Measurements from ENCODE around the gene TBCA.
A peak's percentile ranks its signal among the peaks of the same experiment; 100 is the strongest.

TBCA gene

GRCh38 chr5:77775790-77776553, at the start of gene TBCA:
TSS of gene TBCA (minus strand) at chr5:77776339. CDS start at chr5:77776257, 82 bp downstream.
- Mint-ChIP-seq H3K36me3 (ENCODE audit: low read depth) (peaks cover 19% of the 10 kb centered on the region), H3K27me3 (ENCODE audit: low read depth) (no peaks in the 10 kb centered on the region), H3K9me3 (no peaks in the 10 kb centered on the region), H3K4me3 (peak within 1 kb of the TSS; percentile 91), H3K27ac (peak within 1 kb of the TSS; percentile 94), H3K4me1 (ENCODE audit: low read depth) (peaks cover 53% of the 10 kb centered on the region)
- peak; percentile 93 for DNase-seq (ENCODE audit: low spot score)

- Mint-ChIP-seq H3K36me3 (ENCODE audit: low read depth) (no peaks in the 10 kb centered on the region), H3K27me3 (ENCODE audit: low read depth) (peaks cover 16% of the 10 kb centered on the region), H3K4me1 (ENCODE audit: low read depth) (no peaks in the 10 kb centered on the region), H3K4me3 (no peak overlapping the region), H3K27ac (no peak overlapping the region), H3K9me3 (no peaks in the 10 kb centered on the region)
- DNase-seq (ENCODE audit: low spot score): no peak
Measured at GRCh38 chr5:77824981-77825380, 48.8 kb upstream of the TBCA start.

GRCh38 chr5:77816686-77817085, 40.5 kb upstream of the TBCA start:
- DNase-seq (ENCODE audit: low spot score): no peak
- Mint-ChIP-seq H3K36me3 (ENCODE audit: low read depth) (no peaks in the 10 kb centered on the region), H3K27ac (no peak overlapping the region), H3K4me3 (no peak overlapping the region), H3K27me3 (ENCODE audit: low read depth) (peaks cover 2% of the 10 kb centered on the region), H3K9me3 (no peaks in the 10 kb centered on the region), H3K4me1 (ENCODE audit: low read depth) (no peaks in the 10 kb centered on the region)

- Mint-ChIP-seq H3K9me3 (peaks cover 5% of the 10 kb centered on the region), H3K4me1 (ENCODE audit: low read depth) (no peaks in the 10 kb centered on the region), H3K4me3 (no peak overlapping the region), H3K27me3 (ENCODE audit: low read depth) (no peaks in the 10 kb centered on the region), H3K36me3 (ENCODE audit: low read depth) (peaks cover 1% of the 10 kb centered on the region), H3K27ac (no peak overlapping the region)
- no peak for DNase-seq (ENCODE audit: low spot score)
Measured at GRCh38 chr5:77812926-77813589, 36.9 kb upstream of the TBCA start.

- Mint-ChIP-seq H3K36me3 (ENCODE audit: low read depth) (peaks cover 6% of the 10 kb centered on the region), H3K9me3 (peaks cover 14% of the 10 kb centered on the region), H3K27ac (peak overlapping the region; percentile 53), H3K4me3 (peak overlapping the region; percentile 71), H3K4me1 (ENCODE audit: low read depth) (peaks cover 5% of the 10 kb centered on the region), H3K27me3 (ENCODE audit: low read depth) (no peaks in the 10 kb centered on the region)
- no peak for DNase-seq (ENCODE audit: low spot score)
Measured at GRCh38 chr5:77806213-77806843, 30.2 kb upstream of the TBCA start.

GRCh38 chr5:77798456-77798855, 22.3 kb upstream of the TBCA start:
- Mint-ChIP-seq H3K4me1 (ENCODE audit: low read depth) (no peaks in the 10 kb centered on the region), H3K27me3 (ENCODE audit: low read depth) (peaks cover 36% of the 10 kb centered on the region), H3K27ac (no peak overlapping the region), H3K36me3 (ENCODE audit: low read depth) (peaks cover 6% of the 10 kb centered on the region), H3K9me3 (peaks cover 8% of the 10 kb centered on the region), H3K4me3 (no peak overlapping the region)
- no peak for DNase-seq (ENCODE audit: low spot score)

GRCh38 chr5:77797136-77797535, 21.0 kb upstream of the TBCA start:
- no peak overlapping the region for H3K4me3 Mint-ChIP-seq
- DNase-seq (ENCODE audit: low spot score): no peak
- no peaks in the 10 kb centered on the region for H3K4me1 Mint-ChIP-seq (ENCODE audit: low read depth)
- peaks cover 43% of the 10 kb centered on the region for H3K27me3 Mint-ChIP-seq (ENCODE audit: low read depth)
- peaks cover 8% of the 10 kb centered on the region for H3K9me3 Mint-ChIP-seq
- peaks cover 6% of the 10 kb centered on the region for H3K36me3 Mint-ChIP-seq (ENCODE audit: low read depth)
- no peak overlapping the region for H3K27ac Mint-ChIP-seq

GRCh38 chr5:77795846-77796245, 19.7 kb upstream of the TBCA start:
- Mint-ChIP-seq H3K9me3 (peaks cover 8% of the 10 kb centered on the region), H3K4me3 (no peak overlapping the region), H3K36me3 (ENCODE audit: low read depth) (peaks cover 4% of the 10 kb centered on the region), H3K27me3 (ENCODE audit: low read depth) (peaks cover 45% of the 10 kb centered on the region), H3K27ac (no peak overlapping the region), H3K4me1 (ENCODE audit: low read depth) (no peaks in the 10 kb centered on the region)
- DNase-seq (ENCODE audit: low spot score): no peak

GRCh38 chr5:77795268-77795667, 19.1 kb upstream of the TBCA start:
- peaks cover 4% of the 10 kb centered on the region for H3K36me3 Mint-ChIP-seq (ENCODE audit: low read depth)
- H3K9me3 Mint-ChIP-seq: peaks cover 8% of the 10 kb centered on the region
- H3K27me3 Mint-ChIP-seq (ENCODE audit: low read depth): peaks cover 43% of the 10 kb centered on the region
- H3K4me1 Mint-ChIP-seq (ENCODE audit: low read depth): no peaks in the 10 kb centered on the region
- H3K27ac Mint-ChIP-seq: no peak overlapping the region
- DNase-seq (ENCODE audit: low spot score): no peak
- no peak overlapping the region for H3K4me3 Mint-ChIP-seq

- Mint-ChIP-seq H3K4me3 (no peak overlapping the region), H3K36me3 (ENCODE audit: low read depth) (peaks cover 4% of the 10 kb centered on the region), H3K9me3 (peaks cover 8% of the 10 kb centered on the region), H3K27me3 (ENCODE audit: low read depth) (peaks cover 24% of the 10 kb centered on the region), H3K27ac (no peak overlapping the region), H3K4me1 (ENCODE audit: low read depth) (no peaks in the 10 kb centered on the region)
- no peak for DNase-seq (ENCODE audit: low spot score)
Measured at GRCh38 chr5:77791926-77792325, 15.8 kb upstream of the TBCA start.

GRCh38 chr5:77791356-77791755, 15.2 kb upstream of the TBCA start:
- Mint-ChIP-seq H3K36me3 (ENCODE audit: low read depth) (peaks cover 4% of the 10 kb centered on the region), H3K27me3 (ENCODE audit: low read depth) (peaks cover 22% of the 10 kb centered on the region), H3K4me1 (ENCODE audit: low read depth) (no peaks in the 10 kb centered on the region), H3K4me3 (no peak overlapping the region), H3K9me3 (peaks cover 8% of the 10 kb centered on the region), H3K27ac (no peak overlapping the region)
- DNase-seq (ENCODE audit: low spot score): no peak

- Mint-ChIP-seq H3K27me3 (ENCODE audit: low read depth) (peaks cover 2% of the 10 kb centered on the region), H3K9me3 (no peaks in the 10 kb centered on the region), H3K4me1 (ENCODE audit: low read depth) (no peaks in the 10 kb centered on the region), H3K4me3 (no peak overlapping the region), H3K36me3 (ENCODE audit: low read depth) (no peaks in the 10 kb centered on the region), H3K27ac (no peak overlapping the region)
- no peak for DNase-seq (ENCODE audit: low spot score)
Measured at GRCh38 chr5:77785229-77785628, 9.1 kb upstream of the TBCA start.

- DNase-seq (ENCODE audit: low spot score): no peak
- H3K27me3 Mint-ChIP-seq (ENCODE audit: low read depth): no peaks in the 10 kb centered on the region
- H3K4me3 Mint-ChIP-seq: no peak overlapping the region
- H3K9me3 Mint-ChIP-seq: no peaks in the 10 kb centered on the region
- H3K27ac Mint-ChIP-seq: no peak overlapping the region
- no peaks in the 10 kb centered on the region for H3K36me3 Mint-ChIP-seq (ENCODE audit: low read depth)
- no peaks in the 10 kb centered on the region for H3K4me1 Mint-ChIP-seq (ENCODE audit: low read depth)
Measured at GRCh38 chr5:77784735-77785134, 8.6 kb upstream of the TBCA start.

- Mint-ChIP-seq H3K27ac (no peak overlapping the region), H3K9me3 (no peaks in the 10 kb centered on the region), H3K36me3 (ENCODE audit: low read depth) (no peaks in the 10 kb centered on the region), H3K4me3 (no peak overlapping the region), H3K27me3 (ENCODE audit: low read depth) (no peaks in the 10 kb centered on the region), H3K4me1 (ENCODE audit: low read depth) (peaks cover 24% of the 10 kb centered on the region)
- no peak for DNase-seq (ENCODE audit: low spot score)
Measured at GRCh38 chr5:77781076-77781475, 4.9 kb upstream of the TBCA start.

All from T-helper 2 cell treated with Interferon-gamma antibody and Interleukin-4, amounts not matched to agents 5 μg/mL and 100 μg/mL, for 36 hours (primary cell).